Cortex of kidney (tissue), 1 donor: Measurements from ENCODE around the gene KAT6B.
"Not testable (repeated sequence)": the region's sequence is repeated elsewhere in the genome, so short reads cannot be mapped to it uniquely, and the experiment has no call there.

Source experiments
- DNase-seq: peaks from one replicate; lab custom pipeline; 2025; lab: John Stamatoyannopoulos, UW

Gene KAT6B

GRCh38 chr10:74859546-74859945 lies 33.1 kb downstream of the KAT6B start:
- no peak for DNase-seq

- DNase-seq = no peak
These were observed 36.2 kb downstream of the KAT6B start for GRCh38 chr10:74862625-74863024.

- no peak for DNase-seq
These were observed 37.2 kb downstream of the KAT6B start for GRCh38 chr10:74863551-74863950.

DNA sequence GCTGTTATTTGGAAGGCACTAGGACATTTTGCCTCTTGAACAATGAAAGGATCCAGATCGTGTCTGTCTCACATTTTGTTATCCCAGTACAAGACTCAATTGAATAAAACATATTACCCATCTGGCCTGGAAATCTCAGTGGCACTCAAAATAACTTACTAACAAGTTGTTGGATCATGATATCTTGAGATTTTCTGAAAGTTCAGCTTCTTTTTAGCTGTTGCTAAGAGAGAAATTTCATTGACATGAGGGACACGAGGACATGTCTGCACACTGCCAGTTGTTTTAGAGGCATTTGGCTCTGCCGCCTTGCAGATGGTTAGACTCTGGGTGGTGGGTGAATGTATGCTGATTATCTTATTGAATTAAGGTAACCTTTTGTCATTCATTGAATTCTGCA lies 41.0 kb downstream of the KAT6B start:
- no peak for DNase-seq

GRCh38 chr10:74868392-74868977 lies 42.1 kb downstream of the KAT6B start:
- no peak for DNase-seq

- no peak for DNase-seq
These were observed 43.2 kb downstream of the KAT6B start for GRCh38 chr10:74869635-74870034.

GRCh38 chr10:74870191-74870590 lies 43.8 kb downstream of the KAT6B start:
- DNase-seq = no peak

GRCh38 chr10:74871595-74872382 lies 45.4 kb downstream of the KAT6B start:
- DNase-seq = no peak

GRCh38 chr10:74873803-74874454 lies 47.5 kb downstream of the KAT6B start:
- DNase-seq = no peak

- no peak for DNase-seq
These were observed 48.2 kb downstream of the KAT6B start for GRCh38 chr10:74874649-74875048.

DNA sequence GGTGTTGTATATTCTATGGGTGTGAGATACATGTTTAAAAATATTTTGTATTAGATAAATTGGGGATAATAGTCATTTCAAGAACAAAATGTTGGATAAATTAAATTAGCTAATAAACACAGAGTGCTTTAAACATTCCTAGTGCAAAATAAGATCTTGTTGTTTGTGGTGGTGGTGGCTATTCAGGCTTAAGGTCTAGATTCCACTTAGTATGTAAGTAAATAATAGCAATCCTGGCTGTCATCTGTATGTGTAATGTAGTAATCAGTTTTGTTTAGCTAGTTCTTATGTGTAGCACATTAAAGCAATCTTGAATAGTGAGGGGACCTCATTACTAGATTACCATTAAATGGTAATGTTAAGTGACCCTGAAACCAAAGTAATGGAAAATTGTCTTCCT lies 48.7 kb downstream of the KAT6B start:
- DNase-seq = no peak

GRCh38 chr10:74875966-74876365 lies 49.6 kb downstream of the KAT6B start:
- DNase-seq = no peak

DNA sequence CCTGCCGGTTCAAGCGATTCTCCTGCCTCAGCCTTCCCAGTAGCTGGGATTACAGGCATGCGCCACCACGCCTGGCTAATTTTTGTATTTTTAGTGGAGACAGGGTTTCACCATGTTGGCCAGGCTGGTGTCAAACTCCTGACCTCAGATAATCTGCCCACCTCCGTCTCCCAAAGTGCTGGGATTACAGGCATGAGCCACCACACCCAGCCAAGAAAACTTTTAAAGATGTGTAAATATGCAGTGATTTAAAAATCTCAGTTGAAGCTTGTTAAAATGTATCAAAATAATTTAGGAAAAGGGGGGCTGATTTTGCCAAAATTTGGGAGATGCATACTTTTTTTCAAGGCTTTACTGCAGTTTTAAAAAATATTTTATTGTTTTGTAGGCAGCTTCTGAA lies 50.7 kb downstream of the KAT6B start:
- DNase-seq = not testable (repeated sequence)

- DNase-seq = no peak
These were observed 51.5 kb downstream of the KAT6B start for GRCh38 chr10:74877898-74878297.

DNA sequence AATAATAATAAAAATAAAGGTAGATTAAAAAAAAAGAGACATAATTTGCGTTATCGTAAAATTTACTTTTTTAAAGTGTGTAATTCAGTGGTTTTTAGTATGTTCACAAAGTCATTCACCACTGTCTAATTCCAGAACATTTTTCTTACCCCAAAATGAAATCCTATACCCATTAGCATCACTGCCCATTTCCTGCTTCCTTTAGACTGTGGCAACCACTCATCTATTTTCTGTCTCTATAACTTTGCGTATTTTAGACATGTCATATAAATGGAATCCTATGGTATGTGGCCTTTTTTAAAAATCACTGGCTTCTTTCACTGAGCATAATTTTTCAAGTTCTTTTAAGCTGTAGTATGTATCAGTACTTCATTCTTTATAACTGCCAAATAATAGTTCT lies 53.6 kb downstream of the KAT6B start:
- no peak for DNase-seq

GRCh38 chr10:74881253-74881884 lies 55.0 kb downstream of the KAT6B start:
- DNase-seq = no peak

GRCh38 chr10:74882427-74882826 lies 56.0 kb downstream of the KAT6B start:
- DNase-seq = no peak

DNA sequence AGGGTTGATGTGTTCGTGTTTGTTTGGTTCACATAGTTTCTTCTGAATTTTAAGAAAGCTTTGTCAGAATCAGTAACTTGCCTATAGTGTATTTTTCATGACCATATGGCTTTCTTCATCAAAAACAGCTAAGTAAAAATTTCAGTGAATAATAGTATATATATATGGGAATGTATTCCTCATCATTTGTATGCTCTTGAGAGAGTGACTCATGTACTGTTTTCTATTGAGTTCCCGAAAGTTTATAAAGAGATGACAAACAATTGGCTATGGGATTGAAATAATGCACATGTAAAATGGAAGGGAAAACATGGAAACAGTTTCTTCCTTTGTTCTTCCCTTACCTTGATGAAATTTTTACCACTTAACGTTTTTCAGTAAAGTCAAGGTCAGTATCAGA lies 56.4 kb downstream of the KAT6B start:
- DNase-seq = no peak

- DNase-seq = no peak
These were observed 57.0 kb downstream of the KAT6B start for GRCh38 chr10:74883428-74883827.

DNA sequence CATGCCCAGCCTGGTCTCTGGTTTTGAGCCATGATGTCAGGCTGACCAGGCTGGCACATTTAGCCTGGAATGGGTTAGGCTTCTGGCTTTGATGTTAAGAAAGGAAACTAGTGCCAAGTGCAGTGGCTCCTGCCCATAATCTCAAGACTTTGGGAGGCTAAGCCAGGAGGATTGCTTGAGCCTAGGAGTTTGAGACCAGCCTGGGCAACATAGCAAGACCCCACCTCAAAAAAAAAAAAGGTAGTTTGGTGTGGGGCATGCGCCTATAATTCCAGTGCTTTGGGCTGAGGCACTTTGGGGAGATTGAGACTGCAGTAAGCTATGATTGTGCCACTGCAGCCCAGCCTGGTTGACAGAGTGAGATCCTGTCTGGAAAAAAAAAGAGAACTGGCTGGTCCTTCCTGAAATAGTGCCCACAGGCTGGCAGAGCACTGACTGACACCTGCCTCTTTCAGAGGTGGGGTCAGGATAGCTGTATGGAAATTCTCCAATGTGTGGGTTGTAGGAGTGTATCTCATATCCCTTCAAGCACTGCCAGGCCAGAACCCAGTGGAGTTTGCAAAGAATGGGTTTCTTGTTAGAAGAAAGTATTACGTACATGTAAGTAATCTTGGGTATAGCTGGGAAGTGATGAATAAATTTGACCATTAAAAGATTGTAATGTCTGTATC lies 61.3 kb downstream of the KAT6B start:
- no peak for DNase-seq

DNA sequence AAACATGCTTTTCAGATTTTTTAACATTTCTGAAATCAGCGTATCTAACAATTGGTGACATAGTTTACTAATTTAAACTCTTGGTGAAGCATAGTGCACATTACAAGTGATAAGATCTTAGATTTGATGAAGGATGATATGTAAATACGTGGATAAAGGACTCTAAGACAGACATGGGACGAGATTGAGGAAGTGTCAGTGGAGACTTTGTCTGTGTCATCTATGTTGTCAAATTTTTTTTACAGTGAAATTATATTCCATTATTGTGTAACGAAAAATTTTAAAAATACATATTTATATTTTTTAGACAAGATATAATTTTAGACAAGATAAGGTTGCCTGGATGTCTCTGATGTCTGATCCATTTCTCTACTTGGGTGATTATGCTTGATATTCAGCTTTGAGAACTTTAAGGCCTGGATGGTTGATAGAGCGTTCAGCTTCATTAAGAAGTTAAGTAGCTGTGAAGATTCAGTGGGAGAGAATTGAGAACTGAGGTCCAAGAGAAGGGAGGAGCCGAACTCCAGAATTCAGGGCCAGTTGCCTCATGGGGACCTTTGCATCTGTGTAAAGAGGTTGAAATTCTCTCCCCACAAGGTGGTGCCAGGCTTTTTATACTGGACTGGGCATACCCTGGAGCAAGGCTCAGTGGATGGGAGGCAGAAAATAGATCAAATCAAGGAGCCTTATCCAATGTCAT lies 62.7 kb downstream of the KAT6B start:
- DNase-seq = no peak

DNA sequence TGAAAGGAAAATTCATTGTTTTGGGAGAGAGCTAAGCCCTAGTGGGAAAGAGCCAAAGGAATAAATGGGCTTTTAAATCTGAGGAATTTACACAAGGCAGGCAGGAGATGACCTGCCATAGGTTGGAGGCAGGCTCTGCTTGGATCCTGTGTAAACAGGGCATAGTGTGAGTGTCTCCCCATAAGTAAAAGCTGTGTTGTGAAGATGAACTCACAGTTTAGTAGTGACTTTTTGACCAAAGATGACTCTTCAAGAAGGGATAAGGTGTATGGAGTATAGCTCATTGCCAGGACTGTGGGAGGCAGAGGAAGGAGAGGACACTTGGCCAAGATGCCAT lies 63.2 kb downstream of the KAT6B start:
- DNase-seq = no peak
